Cardiac fibroblast (primary cell): ENCODE data around the gene GRIK1.

Experiments used
- DNase-seq, 2 donors: peaks; one replicate each; pipeline versions ENCODE4 v3.0.0 to v3.0.0-alpha.2; 2010; ENCODE audit warnings: low read depth in 2 of 2
- H3K4me3 ChIP-seq, 2 donors: replicated peaks in 1 of 2; 1 replicate in 1 of 2; 2 replicates in 1 of 2; pipeline ENCODE4 v1.5.1; 2011; ENCODE audit warnings: low read depth in 2 of 2, low read length in 2 of 2, mild to moderate bottlenecking in 2 of 2, moderate library complexity in 1 of 2
- TF ChIP-seq, protein P1 (sequence below): IDR thresholded peaks from one replicate; pipeline ENCODE4 v1.5.1; 2011; ENCODE audit warnings: low read depth, mild to moderate bottlenecking, low read length, inconsistent platforms

The GRIK1 gene

DNA sequence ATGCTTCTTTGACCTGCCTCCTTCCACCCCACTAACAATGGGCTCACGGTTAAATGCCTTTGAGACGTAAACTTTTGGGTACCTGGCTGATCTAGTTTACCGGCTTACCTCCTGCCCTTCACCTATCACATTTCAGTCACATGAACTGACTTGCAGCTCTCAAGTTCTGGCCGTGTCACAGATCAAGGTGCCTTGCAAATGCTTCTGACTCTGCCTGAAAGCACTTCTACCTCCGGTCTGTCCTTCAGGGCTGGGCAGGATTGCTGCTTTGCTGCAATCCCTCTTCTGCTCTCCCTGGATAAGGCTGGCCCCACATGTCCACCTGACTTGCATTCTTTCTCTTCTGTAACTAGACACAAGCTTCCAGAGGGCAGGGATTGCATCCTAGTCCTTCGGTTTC is 69.0 kb downstream of the GRIK1 start:
- no peak overlapping the region for H3K4me3 ChIP-seq
- TF ChIP-seq, protein P1, sequence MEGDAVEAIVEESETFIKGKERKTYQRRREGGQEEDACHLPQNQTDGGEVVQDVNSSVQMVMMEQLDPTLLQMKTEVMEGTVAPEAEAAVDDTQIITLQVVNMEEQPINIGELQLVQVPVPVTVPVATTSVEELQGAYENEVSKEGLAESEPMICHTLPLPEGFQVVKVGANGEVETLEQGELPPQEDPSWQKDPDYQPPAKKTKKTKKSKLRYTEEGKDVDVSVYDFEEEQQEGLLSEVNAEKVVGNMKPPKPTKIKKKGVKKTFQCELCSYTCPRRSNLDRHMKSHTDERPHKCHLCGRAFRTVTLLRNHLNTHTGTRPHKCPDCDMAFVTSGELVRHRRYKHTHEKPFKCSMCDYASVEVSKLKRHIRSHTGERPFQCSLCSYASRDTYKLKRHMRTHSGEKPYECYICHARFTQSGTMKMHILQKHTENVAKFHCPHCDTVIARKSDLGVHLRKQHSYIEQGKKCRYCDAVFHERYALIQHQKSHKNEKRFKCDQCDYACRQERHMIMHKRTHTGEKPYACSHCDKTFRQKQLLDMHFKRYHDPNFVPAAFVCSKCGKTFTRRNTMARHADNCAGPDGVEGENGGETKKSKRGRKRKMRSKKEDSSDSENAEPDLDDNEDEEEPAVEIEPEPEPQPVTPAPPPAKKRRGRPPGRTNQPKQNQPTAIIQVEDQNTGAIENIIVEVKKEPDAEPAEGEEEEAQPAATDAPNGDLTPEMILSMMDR = no peak
- DNase-seq = no peak

- TF ChIP-seq, protein P1 = no peak
- DNase-seq = no peak
- H3K4me3 ChIP-seq = no peak overlapping the region
Observed at GRCh38 chr21:29867796-29868195, 72.0 kb downstream of the GRIK1 start.

DNA sequence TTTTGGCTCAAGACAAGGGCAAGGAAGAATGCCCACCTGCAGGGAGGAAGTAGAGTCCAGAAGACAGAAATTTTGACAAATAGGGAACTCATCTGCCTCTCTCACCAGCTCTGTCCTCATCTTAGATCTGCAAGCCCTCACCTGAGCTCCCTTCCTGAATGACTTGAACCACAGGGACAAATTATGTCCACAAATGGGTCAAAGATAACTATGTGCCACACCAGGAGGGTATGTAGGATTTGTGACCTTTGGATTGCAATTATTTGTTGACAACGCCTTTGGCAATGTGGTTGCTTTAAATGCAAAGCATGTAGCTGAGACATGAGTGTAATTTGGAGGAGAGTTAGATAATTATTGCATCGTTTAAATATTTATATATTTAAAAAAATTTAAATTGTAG is 79.5 kb downstream of the GRIK1 start:
- TF ChIP-seq, protein P1 = no peak
- DNase-seq = no peak
- H3K4me3 ChIP-seq = no peak overlapping the region

DNA sequence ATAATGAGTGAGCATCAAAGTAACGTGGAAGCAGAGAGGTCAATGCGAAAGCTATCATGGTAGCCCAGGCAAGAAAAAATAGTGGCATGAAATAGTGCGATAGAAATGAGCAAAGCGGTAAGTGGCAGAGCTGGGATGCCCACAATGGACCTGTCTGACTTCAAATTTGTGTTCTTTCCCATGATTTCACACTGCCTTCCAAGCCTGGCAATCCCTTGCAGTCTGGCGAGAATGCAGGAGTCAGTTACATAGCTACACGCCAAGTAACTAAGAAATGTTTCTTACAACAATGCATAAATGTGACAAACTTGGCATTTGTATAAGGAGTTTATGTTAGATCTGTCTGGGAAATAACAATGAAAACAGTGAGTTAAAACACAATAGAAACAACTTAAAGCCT is 82.6 kb downstream of the GRIK1 start:
- H3K4me3 ChIP-seq = no peak overlapping the region
- DNase-seq = no peak
- TF ChIP-seq, protein P1 = no peak

DNA sequence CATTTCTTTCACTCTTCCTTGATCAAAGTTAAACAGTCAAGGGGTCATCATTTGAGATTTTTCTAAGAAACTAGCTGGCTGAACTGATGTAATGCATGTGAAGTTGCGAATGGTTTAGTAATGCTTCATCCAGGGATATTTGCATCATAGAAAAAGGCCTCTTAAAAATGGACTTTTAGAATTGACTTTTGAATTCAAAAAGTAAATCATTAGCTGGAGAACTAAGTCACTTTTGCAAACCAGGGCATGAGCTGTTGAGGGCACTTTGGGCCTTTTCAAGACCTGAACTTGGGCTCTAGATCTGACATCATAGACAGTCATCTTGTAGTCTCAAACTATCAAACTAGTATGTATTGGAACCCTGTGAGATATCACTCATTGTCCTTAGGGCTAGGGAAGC is 85.0 kb downstream of the GRIK1 start:
- TF ChIP-seq, protein P1 = no peak
- no peak for DNase-seq
- no peak overlapping the region for H3K4me3 ChIP-seq

DNA sequence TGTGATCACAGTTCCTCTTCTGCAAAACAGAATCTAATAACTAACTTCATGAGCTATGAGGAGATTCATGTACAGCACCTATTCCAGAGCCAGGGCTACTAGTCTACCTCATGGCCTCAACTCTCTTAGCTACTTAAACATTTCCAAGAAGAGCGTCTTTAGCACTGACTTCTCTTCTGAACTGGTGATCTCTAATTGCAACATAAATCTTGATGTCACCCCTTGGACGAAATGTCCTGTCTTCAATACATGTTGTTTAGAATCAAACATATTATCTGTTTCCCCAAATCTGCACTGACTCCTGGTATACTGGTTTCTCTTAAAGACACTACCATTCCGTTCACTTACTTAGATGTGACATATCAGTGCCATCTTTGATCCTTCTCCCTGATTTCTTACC is 88.2 kb downstream of the GRIK1 start:
- TF ChIP-seq, protein P1 = no peak
- no peak overlapping the region for H3K4me3 ChIP-seq
- no peak for DNase-seq

DNA sequence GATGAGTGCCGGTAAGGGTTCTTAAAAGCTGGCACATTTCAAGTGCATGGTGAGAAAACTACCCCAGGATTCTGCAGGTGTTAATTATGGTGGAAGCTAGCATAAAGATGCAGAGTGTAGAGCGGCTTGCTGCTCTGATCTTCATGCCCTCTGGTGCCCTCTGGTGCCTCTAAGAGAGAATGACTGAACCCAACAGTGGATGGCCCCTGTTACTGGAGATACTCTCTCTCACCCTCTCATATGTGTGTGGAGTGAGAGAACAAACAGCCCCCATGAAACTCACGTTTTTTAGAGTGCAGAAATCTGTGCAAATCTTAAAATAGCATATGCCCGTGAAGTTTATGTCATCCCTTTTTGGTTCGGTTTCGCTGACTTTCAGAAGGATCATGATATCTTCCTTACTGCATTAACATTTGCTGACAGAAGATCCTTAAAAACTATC is 90.0 kb downstream of the GRIK1 start:
- H3K4me3 ChIP-seq = no peak overlapping the region
- peak; percentile 75 to 78 for DNase-seq
- TF ChIP-seq, protein P1 = peak; percentile 85
